ENCODE measurements around the gene POPDC3.

Gene POPDC3

GRCh38 chr6:105121981-105122380 lies 57.8 kb downstream of the POPDC3 start:
- TF ChIP-seq FOXP2 (optimal IDR thresholded peaks at IDR 0.05; ENCODE audit: borderline replicate concordance, extremely low read depth, extremely low read length, insufficient read depth) (no peak), SIN3A (IDR thresholded peaks at IDR 0.05; ENCODE audit: borderline replicate concordance, insufficient read depth, low read length) (no peak), POLR2AphosphoS5 (IDR thresholded peaks at IDR 0.05; ENCODE audit: low read depth, low read length) (no peak), REST (IDR thresholded peaks at IDR 0.05; ENCODE audit: insufficient read depth in 1 of 2, low read depth in 2 of 2, low read length in 2 of 2) (no peak), TAF1 (IDR thresholded peaks at IDR 0.05; ENCODE audit: borderline replicate concordance, insufficient read depth, low read length) (no peak)

GRCh38 chr6:105120570-105120969 lies 59.2 kb downstream of the POPDC3 start:
- TF ChIP-seq POLR2AphosphoS5 (IDR thresholded peaks at IDR 0.05; ENCODE audit: low read depth, low read length) (no peak), FOXP2 (optimal IDR thresholded peaks at IDR 0.05; ENCODE audit: borderline replicate concordance, extremely low read depth, extremely low read length, insufficient read depth) (no peak), REST (IDR thresholded peaks at IDR 0.05; ENCODE audit: insufficient read depth in 1 of 2, low read depth in 2 of 2, low read length in 2 of 2) (no peak), SIN3A (IDR thresholded peaks at IDR 0.05; ENCODE audit: borderline replicate concordance, insufficient read depth, low read length) (no peak), TAF1 (IDR thresholded peaks at IDR 0.05; ENCODE audit: borderline replicate concordance, insufficient read depth, low read length) (no peak)

GRCh38 chr6:105116150-105116549 lies 63.7 kb downstream of the POPDC3 start:
- TF ChIP-seq SIN3A (IDR thresholded peaks at IDR 0.05; ENCODE audit: borderline replicate concordance, insufficient read depth, low read length), result no peak
- TF ChIP-seq POLR2AphosphoS5 (IDR thresholded peaks at IDR 0.05; ENCODE audit: low read depth, low read length), result no peak
- no peak for TF ChIP-seq FOXP2 (optimal IDR thresholded peaks at IDR 0.05; ENCODE audit: borderline replicate concordance, extremely low read depth, extremely low read length, insufficient read depth)
- TF ChIP-seq TAF1 (IDR thresholded peaks at IDR 0.05; ENCODE audit: borderline replicate concordance, insufficient read depth, low read length), result no peak
- TF ChIP-seq REST (IDR thresholded peaks at IDR 0.05; ENCODE audit: insufficient read depth in 1 of 2, low read depth in 2 of 2, low read length in 2 of 2), result no peak

- TF ChIP-seq FOXP2 (optimal IDR thresholded peaks at IDR 0.05; ENCODE audit: borderline replicate concordance, extremely low read depth, extremely low read length, insufficient read depth) (no peak), SIN3A (IDR thresholded peaks at IDR 0.05; ENCODE audit: borderline replicate concordance, insufficient read depth, low read length) (no peak), REST (IDR thresholded peaks at IDR 0.05; ENCODE audit: insufficient read depth in 1 of 2, low read depth in 2 of 2, low read length in 2 of 2) (no peak), TAF1 (IDR thresholded peaks at IDR 0.05; ENCODE audit: borderline replicate concordance, insufficient read depth, low read length) (no peak), POLR2AphosphoS5 (IDR thresholded peaks at IDR 0.05; ENCODE audit: low read depth, low read length) (no peak)
Observed at GRCh38 chr6:105113422-105113821, 66.4 kb downstream of the POPDC3 start.

- no peak for TF ChIP-seq POLR2AphosphoS5 (IDR thresholded peaks at IDR 0.05; ENCODE audit: low read depth, low read length)
- TF ChIP-seq FOXP2 (optimal IDR thresholded peaks at IDR 0.05; ENCODE audit: borderline replicate concordance, extremely low read depth, extremely low read length, insufficient read depth), result no peak
- TF ChIP-seq REST (IDR thresholded peaks at IDR 0.05; ENCODE audit: insufficient read depth in 1 of 2, low read depth in 2 of 2, low read length in 2 of 2), result no peak
- TF ChIP-seq TAF1 (IDR thresholded peaks at IDR 0.05; ENCODE audit: borderline replicate concordance, insufficient read depth, low read length), result no peak
- TF ChIP-seq SIN3A (IDR thresholded peaks at IDR 0.05; ENCODE audit: borderline replicate concordance, insufficient read depth, low read length), result no peak
Observed at GRCh38 chr6:105112577-105112976, 67.2 kb downstream of the POPDC3 start.
